Right forelimb (tissue), 1 donor: ENCODE measurements around the gene CASP8.
"Not testable (repeated sequence)": the region's sequence is repeated elsewhere in the genome, so short reads cannot be mapped to it uniquely, and the experiment has no call there.

Experiments
- DNase-seq: peaks from one replicate; pipeline ENCODE4 v3.0.0-alpha.2; 2018

Gene CASP8

GRCh38 chr2:201260302-201260800 lies at the start of gene CASP8:
TSS of gene CASP8 (plus strand) at chr2:201260536. CDS start at chr2:201266487, 5,951 bp downstream.
- no peak for DNase-seq

- no peak for DNase-seq
Observed at GRCh38 chr2:201215963-201216362, 44.4 kb upstream of the CASP8 start.

DNA sequence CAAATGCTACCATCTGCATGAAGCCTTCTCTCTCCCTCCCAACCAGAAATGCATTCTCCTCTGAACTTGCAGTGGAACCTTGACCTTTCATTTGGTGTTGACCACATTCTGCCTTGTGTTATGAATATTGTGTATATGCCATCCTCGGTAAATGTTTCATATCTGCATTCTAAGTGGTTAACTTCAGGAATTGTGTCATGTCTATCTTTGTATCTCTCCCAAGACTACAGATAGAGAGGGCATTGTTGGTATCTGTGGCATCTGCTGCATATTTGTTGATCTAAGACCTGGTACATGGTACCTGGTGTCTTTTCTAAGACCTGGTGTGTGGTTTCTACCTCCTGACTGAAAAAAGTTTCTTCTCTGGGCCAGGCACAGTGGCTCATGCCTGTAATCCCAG lies 43.4 kb upstream of the CASP8 start:
- DNase-seq = no peak

- no peak for DNase-seq
Observed at GRCh38 chr2:201218780-201219179, 41.6 kb upstream of the CASP8 start.

- no peak for DNase-seq
Observed at GRCh38 chr2:201219328-201220096, 40.8 kb upstream of the CASP8 start.

DNA sequence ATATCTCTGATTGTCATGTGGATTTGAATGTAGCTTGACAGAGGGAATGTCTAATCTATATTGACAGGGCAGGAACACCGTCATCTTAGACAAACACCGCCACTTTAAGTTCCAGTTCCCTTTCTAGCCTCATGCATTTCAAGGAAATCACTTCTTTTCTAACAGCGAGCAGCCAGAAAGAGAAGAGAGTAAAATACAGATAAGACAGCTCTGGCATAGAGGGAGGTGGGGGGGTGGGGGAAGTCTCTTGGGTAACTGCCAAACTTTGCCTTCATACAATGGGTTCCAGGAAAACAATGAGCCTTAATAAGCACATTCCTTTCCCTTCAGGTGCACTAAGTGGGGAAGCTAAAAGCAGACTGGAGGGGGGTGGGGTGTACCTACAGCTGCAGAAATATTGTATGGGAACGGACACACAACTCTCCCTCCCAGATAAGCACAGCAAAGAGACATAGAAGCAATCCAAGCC lies 40.2 kb upstream of the CASP8 start:
- no peak for DNase-seq

DNA sequence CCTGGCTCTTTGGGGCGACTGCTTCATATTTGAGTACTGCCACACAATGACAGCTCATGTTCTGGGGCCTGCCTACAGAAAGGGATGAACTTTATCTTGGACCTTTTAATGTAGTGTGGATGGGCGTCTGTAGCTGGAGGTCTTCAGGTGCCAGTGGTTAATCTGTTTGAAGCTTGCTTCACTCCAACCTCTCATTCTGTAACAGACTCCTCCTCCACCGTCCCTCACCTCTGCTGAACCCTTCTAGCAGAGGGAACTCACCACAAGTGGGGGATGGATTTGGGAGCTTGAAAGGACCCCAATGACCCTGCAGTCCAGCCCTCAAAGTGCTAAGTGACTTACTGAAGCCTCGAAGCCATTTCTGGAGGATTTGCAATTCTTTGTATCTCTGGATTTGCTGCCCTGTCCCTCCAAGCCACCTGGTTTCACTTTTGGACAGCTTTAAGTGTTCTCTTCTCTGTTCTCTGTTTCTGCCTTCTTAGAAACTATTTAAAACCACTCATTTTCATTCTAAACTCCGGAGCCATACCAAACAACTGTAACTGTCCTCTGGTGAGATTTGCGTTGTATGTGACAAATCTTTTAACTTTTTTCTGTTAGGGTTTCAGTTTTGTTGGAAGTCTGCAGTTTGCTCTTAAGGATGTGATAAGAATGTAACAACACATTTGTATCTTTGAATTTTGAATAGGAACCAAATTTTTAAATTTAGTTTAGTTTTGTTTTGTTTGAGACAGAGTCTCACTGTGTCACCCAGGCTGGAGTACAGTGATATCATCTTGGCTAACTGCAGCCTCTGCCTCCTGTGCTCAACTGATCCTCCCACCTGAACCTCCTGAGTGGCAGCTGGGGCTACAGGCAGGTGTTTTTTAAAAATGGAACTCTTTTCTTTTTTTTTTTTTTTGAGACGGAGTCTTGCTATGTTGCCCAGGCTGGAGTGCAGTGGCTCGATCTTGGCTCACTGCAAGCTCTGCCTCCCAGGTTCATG lies 37.0 kb upstream of the CASP8 start:
- no peak for DNase-seq

DNA sequence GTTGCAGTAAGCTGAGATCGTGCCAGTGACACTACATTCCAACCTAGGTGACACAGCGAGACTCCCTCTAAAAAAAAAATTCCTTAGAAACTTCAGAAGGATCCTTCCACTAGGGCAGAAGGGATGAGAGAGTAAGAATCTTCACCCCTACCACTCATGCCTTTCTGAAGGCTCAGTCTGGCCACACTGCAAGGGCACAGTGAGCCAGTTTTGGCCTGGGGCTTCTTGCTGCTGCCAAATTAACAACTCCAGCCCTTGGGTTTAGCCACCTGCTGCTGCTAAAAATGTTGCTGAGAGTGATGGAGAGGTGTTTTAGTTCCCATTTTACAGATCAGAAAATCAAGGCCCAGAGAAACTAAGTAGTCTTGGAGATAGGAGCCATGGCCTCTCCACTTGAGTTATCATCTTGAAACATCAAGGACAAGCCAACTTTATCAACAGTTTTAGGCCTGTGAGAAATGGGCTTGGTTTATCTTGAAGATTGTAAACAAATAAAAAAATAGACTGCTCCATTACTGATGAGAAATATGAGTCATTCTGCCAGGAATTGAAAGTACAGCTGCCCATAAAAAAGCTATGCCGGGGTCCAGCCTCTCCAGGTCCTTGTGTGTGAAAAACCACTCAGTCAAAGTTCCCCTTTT lies 31.9 kb upstream of the CASP8 start:
- DNase-seq = no peak

GRCh38 chr2:201228912-201229290 lies 31.4 kb upstream of the CASP8 start:
- DNase-seq = no peak

GRCh38 chr2:201231781-201232466 lies 28.4 kb upstream of the CASP8 start:
- peak; percentile 83 for DNase-seq

GRCh38 chr2:201232467-201232815 lies 27.9 kb upstream of the CASP8 start:
- no peak for DNase-seq

DNA sequence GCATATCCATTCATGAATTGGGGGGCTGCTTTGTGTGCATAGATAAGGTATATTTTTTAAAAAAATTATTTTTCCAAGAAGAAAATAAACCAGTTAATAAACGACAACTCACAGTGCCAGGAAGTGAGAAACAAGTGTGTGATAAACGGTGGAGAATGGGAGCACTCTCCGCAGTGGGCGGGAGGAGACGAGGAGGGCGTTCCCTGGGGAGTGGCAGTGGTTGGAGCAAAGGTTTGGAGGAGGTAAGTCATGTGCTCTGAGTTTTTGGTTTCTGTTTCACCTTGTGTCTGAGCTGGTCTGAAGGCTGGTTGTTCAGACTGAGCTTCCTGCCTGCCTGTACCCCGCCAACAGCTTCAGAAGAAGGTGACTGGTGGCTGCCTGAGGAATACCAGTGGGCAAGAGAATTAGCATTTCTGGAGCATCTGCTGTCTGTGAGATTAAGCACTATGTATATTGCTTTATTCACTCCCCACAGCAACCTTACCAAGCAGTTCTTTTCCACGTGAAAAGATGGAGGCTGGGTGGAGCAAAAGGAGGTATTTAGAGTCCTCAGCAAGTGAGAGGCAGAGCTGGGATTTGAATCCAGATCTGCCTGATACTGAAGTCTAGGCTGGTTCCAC lies 27.0 kb upstream of the CASP8 start:
- DNase-seq = no peak

DNA sequence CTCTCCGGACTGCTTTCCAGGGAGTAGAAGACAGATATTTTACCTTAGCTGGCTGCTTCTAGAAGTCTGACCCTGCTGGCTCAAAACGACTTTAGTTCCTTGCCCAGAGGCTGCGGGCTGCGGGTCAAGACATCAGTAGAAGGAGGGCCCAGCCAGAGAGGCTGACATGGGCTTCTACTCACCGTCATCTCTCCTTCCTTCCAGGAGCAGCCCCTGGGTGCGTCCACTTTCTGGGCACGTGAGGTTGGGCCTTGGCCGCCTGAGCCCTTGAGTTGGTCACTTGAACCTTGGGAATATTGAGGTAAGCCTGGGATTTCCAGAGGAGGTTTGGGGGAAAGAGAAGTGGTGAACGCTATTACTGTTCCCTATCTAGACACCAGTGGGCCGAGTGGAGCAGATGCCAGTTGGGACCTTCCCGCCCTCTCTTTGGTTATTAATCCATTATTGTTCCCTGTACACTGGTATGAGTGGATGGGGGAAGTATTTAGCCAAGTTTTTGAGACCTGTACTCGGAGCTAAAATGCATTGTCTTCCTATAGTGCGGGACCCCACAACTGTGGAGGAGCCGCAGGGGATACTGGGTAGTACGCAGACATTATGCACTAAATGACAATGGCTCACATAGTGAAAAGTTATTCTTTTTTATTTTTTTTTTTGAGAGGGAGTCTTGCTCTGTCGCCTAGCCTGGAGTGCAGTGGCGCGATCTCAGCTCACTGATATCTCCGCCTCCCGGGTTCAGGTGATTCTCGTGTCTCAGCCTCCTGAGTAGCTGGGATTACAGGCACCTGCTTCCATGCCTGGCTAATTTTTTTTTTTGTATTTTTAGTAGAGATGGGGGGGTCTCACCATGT lies 26.3 kb upstream of the CASP8 start:
- no peak for DNase-seq

GRCh38 chr2:201234663-201235135 lies 25.6 kb upstream of the CASP8 start:
- DNase-seq = no peak

GRCh38 chr2:201235860-201236811 lies 24.2 kb upstream of the CASP8 start:
- DNase-seq = peak; percentile 63

- no peak for DNase-seq
Observed at GRCh38 chr2:201237486-201238123, 22.7 kb upstream of the CASP8 start.

DNA sequence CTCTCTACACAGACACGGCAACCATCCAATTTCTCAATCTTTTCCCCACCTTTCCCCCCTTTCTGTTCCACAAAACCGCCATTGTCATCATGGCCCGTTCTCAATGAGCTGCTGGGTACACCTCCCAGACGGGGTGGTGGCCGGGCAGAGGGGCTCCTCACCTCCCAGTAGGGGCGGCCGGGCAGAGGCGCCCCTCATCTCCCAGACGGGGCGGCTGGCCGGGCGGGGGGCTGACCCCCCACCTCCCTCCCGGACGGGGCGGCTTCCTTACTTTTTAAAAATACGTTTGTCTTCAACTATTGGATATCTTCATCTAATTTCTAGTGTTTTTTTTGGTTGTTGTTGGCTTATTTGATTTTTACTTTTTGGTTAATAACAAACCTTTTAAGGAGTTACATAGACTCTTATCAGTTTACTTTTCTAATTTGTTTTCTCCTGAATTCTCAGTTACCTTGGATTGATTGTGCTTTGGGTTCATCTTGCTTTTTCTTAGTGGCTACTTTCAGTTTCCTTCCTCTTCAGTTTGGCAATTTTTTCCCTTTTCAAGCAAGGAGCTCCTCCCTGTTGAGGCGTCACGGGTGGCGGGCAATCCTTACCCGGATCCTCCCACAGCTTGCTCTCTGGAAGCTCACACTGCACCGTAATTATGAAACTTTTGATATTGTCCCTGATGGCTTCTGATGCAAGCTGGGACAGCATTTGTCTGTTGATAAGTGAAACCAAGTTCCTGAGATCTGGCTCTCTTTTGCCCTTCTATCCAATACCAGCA lies 21.0 kb upstream of the CASP8 start:
- not testable (repeated sequence) for DNase-seq

GRCh38 chr2:201242571-201243277 lies 17.6 kb upstream of the CASP8 start:
- DNase-seq = no peak
